ENCODE measurements around the gene AATK.

Gene AATK, protein sequence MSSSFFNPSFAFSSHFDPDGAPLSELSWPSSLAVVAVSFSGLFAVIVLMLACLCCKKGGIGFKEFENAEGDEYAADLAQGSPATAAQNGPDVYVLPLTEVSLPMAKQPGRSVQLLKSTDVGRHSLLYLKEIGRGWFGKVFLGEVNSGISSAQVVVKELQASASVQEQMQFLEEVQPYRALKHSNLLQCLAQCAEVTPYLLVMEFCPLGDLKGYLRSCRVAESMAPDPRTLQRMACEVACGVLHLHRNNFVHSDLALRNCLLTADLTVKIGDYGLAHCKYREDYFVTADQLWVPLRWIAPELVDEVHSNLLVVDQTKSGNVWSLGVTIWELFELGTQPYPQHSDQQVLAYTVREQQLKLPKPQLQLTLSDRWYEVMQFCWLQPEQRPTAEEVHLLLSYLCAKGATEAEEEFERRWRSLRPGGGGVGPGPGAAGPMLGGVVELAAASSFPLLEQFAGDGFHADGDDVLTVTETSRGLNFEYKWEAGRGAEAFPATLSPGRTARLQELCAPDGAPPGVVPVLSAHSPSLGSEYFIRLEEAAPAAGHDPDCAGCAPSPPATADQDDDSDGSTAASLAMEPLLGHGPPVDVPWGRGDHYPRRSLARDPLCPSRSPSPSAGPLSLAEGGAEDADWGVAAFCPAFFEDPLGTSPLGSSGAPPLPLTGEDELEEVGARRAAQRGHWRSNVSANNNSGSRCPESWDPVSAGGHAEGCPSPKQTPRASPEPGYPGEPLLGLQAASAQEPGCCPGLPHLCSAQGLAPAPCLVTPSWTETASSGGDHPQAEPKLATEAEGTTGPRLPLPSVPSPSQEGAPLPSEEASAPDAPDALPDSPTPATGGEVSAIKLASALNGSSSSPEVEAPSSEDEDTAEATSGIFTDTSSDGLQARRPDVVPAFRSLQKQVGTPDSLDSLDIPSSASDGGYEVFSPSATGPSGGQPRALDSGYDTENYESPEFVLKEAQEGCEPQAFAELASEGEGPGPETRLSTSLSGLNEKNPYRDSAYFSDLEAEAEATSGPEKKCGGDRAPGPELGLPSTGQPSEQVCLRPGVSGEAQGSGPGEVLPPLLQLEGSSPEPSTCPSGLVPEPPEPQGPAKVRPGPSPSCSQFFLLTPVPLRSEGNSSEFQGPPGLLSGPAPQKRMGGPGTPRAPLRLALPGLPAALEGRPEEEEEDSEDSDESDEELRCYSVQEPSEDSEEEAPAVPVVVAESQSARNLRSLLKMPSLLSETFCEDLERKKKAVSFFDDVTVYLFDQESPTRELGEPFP (N-terminal part only)

DNA sequence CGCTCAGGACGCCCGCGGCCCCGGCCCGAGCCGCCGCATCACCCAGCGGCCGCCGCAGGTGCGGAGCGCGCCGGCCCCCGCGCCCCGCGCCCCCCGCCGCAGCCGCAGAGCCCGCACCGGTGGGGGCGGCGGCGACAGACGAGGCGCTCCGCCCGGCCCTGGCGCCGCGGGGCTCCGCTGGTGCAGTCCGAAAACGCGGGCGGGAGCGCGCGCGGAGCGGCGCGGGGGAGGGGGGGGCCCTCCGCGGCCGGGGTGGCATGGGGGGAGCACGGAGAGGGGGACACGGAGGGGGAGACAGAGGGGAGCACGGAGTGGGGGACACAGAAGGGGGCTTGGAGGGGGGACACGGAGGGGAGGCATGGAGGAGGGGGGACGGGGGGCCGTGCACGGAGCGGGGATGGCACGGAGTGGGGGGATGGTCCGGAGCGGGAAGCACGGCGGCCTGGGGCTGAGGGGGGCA lies at the start of gene AATK:
TSS of gene AATK (minus strand) at position 189 of the 460 bp plus-strand sequence. CDS start 229 bp downstream, outside the sequence.
- no peak for DNase-seq

DNA sequence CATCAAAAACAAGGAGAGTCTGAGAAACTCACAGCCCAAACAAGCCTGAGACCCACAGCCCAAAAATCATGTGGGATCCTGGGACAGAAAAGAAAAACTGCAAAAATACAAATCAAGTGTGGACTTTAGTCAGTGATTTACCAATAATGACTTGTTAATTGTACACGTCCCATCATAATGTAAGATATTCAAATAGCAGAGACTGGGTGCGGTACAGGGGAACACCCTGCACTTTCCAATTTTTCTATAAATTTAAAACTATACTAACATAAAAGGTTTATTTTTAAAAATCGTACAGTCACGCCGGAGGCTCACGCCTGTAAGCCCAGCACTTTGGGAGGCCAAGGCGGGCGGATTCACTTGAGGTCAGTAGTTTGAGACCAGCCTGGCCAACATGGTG lies 48.0 kb upstream of the AATK start:
- no peak for DNase-seq

DNA sequence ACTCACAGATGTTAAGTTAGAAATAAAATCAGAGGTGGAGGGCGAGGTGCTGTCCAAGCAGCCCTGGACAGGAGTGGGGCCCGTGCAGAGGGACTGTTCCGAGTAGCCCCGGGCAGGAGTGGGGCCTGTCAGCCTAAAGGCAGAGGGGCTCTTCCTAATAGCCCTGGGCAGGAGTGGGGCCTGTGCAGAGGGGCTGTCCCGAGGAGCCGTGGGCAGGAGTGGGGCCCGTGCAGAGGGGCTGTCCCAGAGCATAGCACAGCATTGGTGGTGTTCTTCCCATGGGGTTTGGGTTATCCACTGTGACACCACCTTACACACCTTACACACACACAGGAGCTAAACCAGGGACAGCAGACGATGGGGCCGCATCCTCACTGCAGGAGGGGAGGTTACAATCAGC lies 46.3 kb upstream of the AATK start:
- no peak for DNase-seq

GRCh38 chr17:81210868-81211267 lies 44.8 kb upstream of the AATK start:
- no peak for DNase-seq

GRCh38 chr17:81210466-81210865 lies 44.4 kb upstream of the AATK start:
- DNase-seq, result no peak

DNA sequence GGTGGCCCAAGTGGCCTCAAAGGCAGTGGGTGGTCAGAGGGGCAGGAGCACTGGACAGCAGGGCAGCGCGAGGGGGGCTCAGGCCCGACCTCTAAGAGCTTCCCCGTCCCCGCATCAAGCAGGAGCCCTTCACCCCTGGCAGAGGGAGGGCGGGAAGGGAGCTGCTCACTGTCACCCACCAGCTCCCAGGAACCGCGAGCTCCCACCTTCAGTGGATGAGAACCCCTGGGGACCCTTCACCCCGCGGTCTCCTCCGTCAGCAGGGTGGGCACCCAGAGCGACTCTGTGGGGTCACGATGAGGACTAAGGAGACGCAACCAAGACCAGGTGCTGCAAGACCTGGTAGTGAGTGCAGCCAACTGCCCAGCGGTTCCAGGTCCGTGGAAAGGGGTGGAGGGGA lies 43.1 kb upstream of the AATK start:
- no peak for DNase-seq

DNA sequence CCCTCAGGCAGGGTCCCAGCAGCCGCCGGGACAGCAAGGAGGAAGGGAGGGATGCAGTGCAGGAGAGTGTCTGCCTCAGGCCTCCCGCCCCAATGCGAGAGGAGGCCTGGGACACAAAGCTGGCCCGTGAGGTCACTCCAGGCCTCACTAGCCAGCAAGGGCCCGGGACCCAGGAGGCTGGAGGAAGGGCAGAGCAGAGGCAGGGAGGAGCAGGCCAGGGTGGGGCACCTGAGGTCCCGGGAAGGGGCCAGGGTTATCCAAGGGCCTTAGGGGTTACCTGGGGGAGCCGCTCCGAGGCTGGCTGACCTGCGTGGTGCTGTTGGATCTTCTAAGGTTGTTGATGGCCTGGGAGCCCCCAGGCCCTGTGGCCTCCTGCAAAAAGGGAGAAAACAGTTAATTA lies 42.6 kb upstream of the AATK start:
- no peak for DNase-seq

DNA sequence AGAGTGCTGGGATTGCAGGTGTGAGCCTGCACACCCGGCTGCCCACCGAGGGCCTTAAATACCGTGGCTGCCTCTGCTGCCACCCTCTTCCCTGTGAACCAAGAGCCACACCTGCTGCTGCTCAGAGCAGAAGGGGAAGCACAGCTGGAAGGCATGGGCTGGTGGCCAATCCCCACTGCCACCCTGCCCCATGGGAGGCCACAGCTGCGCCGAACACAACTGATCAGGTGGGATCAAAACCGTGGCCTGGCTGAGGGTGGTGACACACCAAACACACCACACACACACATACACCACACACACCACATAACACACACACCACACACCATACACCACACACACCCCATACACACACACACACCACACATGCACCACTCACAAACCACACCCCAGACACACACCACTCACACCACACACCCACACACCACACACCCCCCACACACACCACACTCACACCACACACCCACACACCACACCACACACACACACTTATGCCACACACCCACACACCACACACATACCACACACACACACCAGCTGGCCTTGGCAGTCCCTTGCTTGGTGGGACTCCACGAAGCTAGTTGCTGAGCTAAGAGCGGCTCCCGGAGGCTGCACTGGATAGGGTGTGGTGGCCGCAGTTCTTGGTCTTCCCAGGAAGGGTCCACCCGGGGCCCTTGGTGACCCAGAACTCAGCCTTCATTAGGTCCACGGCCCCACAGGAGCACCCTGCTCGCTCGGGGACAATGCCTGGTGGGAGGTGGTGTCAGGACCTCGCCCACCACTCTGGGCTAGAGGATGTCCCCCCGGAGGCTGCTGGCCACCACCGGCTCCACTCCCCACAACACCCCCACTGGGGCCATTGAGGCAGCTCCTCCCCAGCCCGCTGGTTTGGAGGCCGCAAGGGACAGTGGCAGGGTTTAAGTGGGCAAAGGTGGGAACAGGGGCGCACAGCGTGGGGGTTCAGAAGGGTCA lies 41.9 kb upstream of the AATK start:
- no peak for DNase-seq

GRCh38 chr17:81206657-81207056 lies 40.6 kb upstream of the AATK start:
- no peak for DNase-seq

GRCh38 chr17:81206166-81206565 lies 40.1 kb upstream of the AATK start:
- DNase-seq, result no peak

DNA sequence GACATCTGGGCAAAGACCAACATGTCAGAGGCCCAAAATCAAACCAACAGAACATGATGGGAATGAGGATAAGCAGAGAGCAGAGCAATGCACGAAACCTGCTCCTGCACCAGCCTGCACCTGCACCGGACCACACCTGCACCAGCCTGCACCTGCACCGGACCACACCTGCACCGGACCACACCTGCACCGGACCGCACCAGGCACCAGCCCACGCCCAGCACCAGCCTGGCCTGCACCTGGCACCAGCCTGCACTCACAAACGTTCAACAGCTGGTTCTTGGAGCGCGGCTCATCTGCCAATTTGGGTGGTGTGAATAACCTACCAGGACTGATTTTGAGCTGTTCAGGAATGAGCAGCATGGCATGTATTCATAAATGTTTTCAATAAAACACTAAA lies 38.6 kb upstream of the AATK start:
- no peak for DNase-seq

GRCh38 chr17:81203136-81203535 lies 37.1 kb upstream of the AATK start:
- no peak for DNase-seq

- DNase-seq, result no peak
These were observed 36.3 kb upstream of the AATK start for GRCh38 chr17:81202318-81202717.

DNA sequence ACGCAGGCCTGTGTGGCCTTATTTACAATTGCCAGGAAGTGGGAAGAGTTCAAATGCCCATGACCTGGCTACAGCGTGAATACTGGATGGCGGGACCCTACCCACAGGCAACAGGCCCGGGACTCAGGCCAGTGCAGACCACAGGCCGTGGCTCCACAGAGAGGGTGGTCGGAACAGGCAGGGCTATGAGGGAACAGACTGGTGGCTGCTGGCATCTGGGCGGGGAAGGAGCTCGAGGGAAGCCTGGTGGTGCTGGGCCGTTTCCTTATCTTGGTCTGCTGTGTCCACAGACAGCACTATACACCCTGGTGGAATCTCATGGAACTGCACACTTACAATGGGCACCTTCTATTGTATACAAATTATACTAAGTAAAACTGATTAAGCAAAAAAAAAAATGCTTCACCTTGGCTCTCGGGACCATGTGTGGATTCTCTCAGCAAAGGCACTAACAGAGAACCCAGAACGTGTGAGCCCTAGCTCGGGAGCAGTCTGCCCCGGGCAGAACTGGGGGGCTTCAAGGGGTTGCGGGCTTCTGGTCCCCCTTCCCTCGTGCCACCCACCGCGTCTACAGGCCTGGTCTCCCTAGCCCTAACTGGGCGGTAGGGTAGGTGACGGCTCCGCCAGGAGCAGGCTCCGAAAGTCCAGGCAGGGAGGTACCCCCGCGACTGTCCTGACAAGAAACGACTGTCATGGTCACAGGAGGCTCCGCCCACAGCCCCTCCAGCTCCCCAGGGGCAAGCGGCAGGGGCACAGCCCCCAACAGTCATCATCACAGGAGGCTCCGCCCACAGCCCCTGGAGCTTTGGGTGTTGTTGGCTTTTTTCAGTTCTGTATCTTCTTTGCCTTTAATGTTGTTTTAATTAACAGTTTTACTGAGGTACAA lies 34.9 kb upstream of the AATK start:
- no peak for DNase-seq

DNA sequence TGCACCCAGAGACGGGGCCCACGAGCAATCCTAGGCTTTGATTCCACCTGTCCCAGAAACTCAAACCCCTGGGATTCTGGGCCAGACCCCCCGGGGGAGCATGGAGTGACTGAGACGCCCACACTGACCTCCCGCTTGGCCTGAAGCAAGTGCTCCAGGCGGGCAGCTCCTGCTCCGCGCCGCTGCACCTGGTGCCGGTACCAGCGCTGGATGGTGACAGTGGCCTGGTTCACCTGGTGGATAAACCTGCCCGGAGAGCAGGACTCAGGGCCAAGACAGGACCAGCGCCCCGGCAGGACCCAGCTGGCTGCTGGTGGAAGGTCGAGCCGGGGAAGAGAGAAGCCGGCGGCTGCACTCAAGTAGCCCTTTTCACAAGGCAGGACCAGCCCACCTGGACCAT lies 34.2 kb upstream of the AATK start:
- DNase-seq, result no peak

GRCh38 chr17:81199482-81199830 lies 33.4 kb upstream of the AATK start:
- DNase-seq, result no peak

DNA sequence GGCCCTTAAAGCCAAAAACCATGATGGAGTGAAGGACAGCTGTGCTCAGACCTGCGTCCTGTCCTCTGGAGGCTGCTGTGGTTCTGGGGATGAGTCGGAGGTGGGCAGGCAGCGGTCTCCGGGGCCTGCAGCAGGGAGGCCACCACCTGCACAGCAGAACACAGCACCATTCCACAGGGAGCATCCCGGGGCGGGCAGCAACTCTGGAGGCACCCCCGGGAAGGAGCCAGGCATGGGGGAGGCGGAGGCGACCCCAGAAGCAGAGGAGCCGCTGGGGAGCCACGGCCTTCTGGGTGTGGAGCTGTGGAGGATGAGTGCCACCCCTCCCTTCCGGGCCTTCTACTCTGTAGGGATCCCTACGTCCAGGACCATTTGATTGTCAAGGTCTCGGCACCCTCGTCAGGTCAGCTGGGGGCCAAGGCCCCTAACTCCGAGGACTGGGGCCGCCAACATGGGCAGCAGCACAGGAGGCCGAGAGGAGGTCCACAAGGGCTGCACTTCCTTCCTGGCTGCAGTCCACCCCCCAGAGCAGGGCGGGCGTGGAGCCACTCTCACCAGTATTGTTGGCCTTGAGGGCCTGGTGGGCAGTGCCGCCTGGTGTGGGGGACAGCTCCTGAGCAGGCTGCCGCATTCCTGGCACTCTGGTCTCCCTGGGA lies 32.9 kb upstream of the AATK start:
- no peak for DNase-seq

DNA sequence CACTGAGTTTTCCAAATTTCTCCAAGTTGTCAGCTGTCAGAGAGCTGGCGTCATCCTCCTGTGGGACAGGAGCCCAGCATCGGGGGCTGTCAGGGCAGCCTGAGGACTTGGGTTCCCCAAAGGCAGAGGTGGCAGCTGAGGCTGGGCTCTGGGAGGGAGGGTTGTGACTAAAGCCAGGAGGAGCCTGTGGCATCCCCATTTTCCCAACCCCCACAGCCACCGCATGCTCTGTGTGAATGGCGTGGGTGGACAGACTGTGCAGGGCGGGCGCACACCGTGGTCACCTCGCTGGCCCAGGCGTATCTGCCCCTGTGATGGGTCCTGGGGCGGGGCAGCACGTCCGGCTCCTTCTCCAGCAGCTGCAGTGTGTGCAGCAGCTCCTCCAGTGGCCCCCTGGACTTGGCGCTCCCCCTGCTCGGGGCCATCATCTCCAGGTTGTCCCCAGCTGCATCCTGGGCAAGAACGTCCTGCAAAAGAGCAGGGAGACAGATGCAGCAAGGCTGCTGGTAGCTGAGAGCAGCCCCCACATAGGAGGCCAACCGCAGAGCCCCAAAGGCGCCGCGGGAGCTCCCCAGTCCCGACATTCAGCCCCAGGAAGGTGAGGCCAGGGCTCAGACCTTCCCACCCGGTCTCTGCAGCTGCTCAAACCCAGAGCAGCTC lies 31.9 kb upstream of the AATK start:
- DNase-seq, result no peak

DNA sequence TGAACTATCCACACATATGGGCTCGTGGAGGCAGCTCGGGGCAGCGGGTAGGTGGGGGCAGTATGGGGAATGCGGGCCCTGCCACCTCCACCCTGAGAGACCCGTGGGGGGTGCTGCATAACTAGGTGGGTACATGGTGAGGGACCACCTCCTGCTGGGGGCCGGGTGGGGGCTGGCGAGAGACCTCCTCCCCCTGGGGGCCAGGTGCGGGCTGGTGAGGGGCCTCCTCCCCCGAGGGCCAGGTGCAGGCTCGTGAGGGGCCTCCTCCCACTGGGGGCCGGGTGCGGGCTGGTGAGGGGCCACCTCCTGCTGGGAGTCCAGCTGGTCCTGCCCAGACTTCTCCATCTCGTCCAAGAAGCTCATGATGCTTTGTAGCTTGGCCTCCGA lies 31.4 kb upstream of the AATK start:
- no peak for DNase-seq

All from SIG-M5 (cell line).